GM23248 (cell line): ENCODE data around the gene ORMDL3.

Experiments used
- EZH2 ChIP-seq: fragments of 200-600 bp; sonication (generic); IDR thresholded peaks from 2 replicates; pipeline ENCODE4 v1.6.1; 2018; ENCODE audit warnings: antibody characterized with exemption, mild to moderate bottlenecking; ENCODE audit not compliant: insufficient read depth, poor library complexity, severe bottlenecking
- EZH2phosphoT487 ChIP-seq: fragments of 200-600 bp; sonication (generic); IDR thresholded peaks from 2 replicates; pipeline ENCODE4 v1.6.1; 2018; ENCODE audit warnings: antibody characterized with exemption, moderate library complexity, mild to moderate bottlenecking, low read depth; ENCODE audit not compliant: insufficient read depth

- TF ChIP-seq EZH2phosphoT487 (no peak), EZH2 (no peak)
Observed at GRCh38 chr17:39923836-39924690, 3.3 kb downstream of the ORMDL3 start.
